Breast epithelium (tissue), 3 donors: ENCODE measurements around the gene SKIC8.

Experiments
- CTCF ChIP-seq, 3 donors: fragments of 450-650 bp; IDR thresholded peaks; one replicate each; pipeline ENCODE4 v1.5.1; 2016 to 2017; ENCODE audit warnings: antibody characterized with exemption in 3 of 3, mild to moderate bottlenecking in 3 of 3, moderate library complexity in 3 of 3
- POLR2A ChIP-seq: fragments of 450-650 bp; IDR thresholded peaks from one replicate; pipeline ENCODE4 v1.6.1; 2016; ENCODE audit warnings: antibody characterized with exemption, mild to moderate bottlenecking, moderate library complexity
- POLR2AphosphoS5 ChIP-seq, 3 donors: sonication (generic); formaldehyde crosslinking; IDR thresholded peaks; one replicate each; pipeline ENCODE4 v1.6.1; 2017; ENCODE audit warnings: antibody characterized with exemption in 3 of 3

- TF ChIP-seq CTCF (IDR thresholded peaks at IDR 0.05) (no peak), POLR2A (no peak), POLR2AphosphoS5 (IDR thresholded peaks at IDR 0.05) (no peak)
These were observed 55.9 kb downstream of the SKIC8 start for GRCh38 chr15:78243491-78243941.
